ENCODE results near the gene UBE2Q1.

Gene UBE2Q1

DNA sequence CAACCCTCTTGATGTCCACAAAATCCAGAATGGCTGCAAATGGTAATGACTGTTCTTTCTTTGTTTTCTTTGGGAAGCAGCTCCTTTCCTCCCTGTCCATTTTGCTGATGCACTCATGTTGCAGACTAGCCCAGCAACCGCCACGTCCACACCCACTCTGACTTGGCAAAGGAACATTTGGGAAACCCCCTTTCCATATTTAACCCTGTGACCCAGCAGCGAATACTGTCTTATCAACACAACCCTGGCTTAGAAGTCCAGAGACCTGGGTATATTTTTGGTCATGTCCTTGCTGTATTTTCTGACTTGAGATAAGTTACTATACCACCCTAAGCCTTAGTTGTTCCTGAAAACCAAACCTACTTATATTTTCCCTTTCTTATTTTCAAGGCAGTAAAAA is 38.1 kb downstream of the UBE2Q1 start:
- no peak overlapping the region for H3K4me3 ChIP-seq (ENCODE audit: low read depth, low read length)
- no peak for DNase-seq (ENCODE audit: low read depth)

DNA sequence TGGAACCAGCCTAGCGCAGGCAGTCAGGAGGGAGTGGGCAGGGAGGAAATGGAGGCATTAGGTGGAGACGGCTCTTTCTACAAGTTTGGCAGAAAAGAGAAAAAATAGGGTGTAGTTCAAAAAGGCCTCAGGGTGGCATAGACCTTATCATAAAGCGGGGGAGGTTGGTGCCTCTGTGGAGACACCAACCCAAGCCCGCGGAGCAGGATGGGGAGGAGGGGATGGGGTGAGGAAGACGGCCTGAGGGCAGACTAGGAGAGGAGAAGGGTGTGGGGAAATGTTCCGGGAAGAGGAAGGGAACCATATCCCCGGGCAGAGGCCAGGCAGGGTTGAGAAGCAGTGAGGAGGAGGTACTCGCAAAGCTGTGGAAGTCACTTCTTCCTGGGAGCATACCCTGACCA is 38.9 kb downstream of the UBE2Q1 start:
- DNase-seq (ENCODE audit: low read depth) = no peak
- H3K4me3 ChIP-seq (ENCODE audit: low read depth, low read length) = no peak overlapping the region

- no peak for DNase-seq (ENCODE audit: low read depth)
Measured at GRCh38 chr1:154517661-154518060, 40.8 kb downstream of the UBE2Q1 start.

GRCh38 chr1:154514066-154514553 is 44.4 kb downstream of the UBE2Q1 start:
- DNase-seq (ENCODE audit: low read depth) = no peak
- no peak overlapping the region for H3K4me3 ChIP-seq (ENCODE audit: low read depth, low read length)

More at GRCh38 chr1:154517661-154518060, 40.8 kb downstream of the UBE2Q1 start:
- no peak overlapping the region for H3K4me3 ChIP-seq (ENCODE audit: low read depth, low read length)

DNA sequence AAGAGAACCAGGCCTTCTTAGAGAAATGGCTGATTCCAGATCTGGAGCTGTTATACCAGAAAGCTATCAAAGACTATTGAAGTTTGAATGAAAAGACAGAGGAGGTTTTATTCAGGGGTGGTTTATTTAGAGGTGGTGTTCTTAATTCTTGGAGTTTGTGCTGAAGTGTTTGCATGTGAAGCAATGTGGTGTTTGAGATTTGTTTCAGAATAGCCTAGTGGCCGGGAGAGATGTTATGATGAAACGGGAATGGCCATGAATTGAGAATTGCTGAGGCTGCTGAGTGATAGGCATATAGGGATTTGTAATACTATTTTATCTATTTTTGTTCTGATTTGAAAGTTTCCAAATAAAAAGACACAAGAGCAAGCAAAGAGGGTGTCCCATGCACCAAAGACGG is 45.7 kb downstream of the UBE2Q1 start:
- no peak overlapping the region for H3K4me3 ChIP-seq (ENCODE audit: low read depth, low read length)
- no peak for DNase-seq (ENCODE audit: low read depth)

- H3K4me3 ChIP-seq (ENCODE audit: low read depth, low read length) = no peak overlapping the region
- DNase-seq (ENCODE audit: low read depth) = no peak
Measured at GRCh38 chr1:154503898-154504297, 54.6 kb downstream of the UBE2Q1 start.

DNA sequence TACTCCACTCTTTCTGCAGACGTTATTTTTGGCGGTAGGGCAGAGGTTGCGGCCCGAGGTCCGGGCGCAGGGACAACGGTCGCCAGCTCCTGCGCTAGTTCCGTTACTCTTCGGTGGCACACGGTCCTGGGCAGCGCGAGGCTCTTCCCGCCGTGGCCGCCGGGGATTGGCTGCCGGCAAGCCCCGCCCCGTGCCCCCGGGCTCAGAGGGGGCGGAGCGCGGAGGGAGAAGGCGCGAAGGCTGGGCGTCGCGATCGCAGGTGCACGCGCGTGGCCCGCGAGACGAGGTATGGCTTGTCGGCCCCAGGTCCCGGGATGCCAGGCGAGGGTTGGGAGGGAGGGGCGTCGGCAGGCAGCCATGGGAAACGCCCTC is 55.7 kb downstream of the UBE2Q1 start:
- DNase-seq (ENCODE audit: low read depth) = no peak
- H3K4me3 ChIP-seq (ENCODE audit: low read depth, low read length) = no peak overlapping the region

DNA sequence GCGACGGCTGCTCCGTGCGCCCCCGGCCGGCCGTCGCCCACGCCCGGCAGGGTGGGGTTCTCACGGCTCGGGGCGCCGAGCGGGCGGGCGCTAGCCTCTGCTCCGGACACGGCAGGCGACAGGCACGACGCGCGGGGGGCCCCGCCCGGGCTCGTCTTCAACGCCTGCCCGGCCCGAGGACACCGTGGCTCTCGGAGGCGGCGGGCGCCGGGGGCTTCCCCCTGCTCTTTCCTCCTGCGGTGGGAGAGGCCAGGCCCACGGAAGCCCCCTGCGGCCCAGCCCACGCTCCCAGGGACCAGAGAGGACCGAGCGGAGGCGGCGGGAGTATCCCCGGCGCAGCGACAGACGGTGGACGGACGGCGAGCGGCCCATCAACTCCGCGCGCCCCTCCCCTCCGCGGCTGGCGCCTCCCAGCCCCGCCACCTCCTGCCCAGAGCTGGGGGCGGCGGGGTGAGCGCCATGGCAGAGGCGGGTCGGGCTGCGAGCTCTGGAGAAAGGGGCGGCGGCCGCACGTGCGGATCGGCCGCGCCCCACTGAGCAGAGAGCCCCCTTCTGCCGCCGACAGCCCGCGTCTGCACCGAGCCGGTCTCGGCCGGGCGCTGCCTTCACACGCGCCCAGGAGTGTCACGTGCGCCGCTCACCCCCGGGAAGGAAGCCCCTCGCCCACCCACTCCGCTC is 56.3 kb downstream of the UBE2Q1 start, which contains the start of the genes SHE and TDRD10:
TSS of gene SHE (minus strand) at position 347 of the 678 bp plus-strand sequence. CDS start 386 bp downstream, outside the sequence.
TSS of gene TDRD10 (plus strand) at position 154 of the 678 bp plus-strand sequence. CDS start 4,685 bp downstream, outside the sequence.
- H3K4me3 ChIP-seq (ENCODE audit: low read depth, low read length) = peak within 1 kb of the TSS; percentile 15
- no peak for DNase-seq (ENCODE audit: low read depth)

- peak overlapping the region; percentile 15 for H3K4me3 ChIP-seq (ENCODE audit: low read depth, low read length)
- no peak for DNase-seq (ENCODE audit: low read depth)
Measured at GRCh38 chr1:154501423-154502065, 56.9 kb downstream of the UBE2Q1 start.

- no peak overlapping the region for H3K4me3 ChIP-seq (ENCODE audit: low read depth, low read length)
- no peak for DNase-seq (ENCODE audit: low read depth)
Measured at GRCh38 chr1:154500533-154500932, 57.9 kb downstream of the UBE2Q1 start.

- DNase-seq (ENCODE audit: low read depth) = no peak
- no peak overlapping the region for H3K4me3 ChIP-seq (ENCODE audit: low read depth, low read length)
Measured at GRCh38 chr1:154499446-154499845, 59.0 kb downstream of the UBE2Q1 start.
